ENCODE measurements around the gene ARRDC4. TPM values are rescaled to one million over a fixed set of nuclear protein-coding genes. Genes with fewer than 3 reads are reported as not detected.

Gene ARRDC4
- total and polyA plus RNA-seq, 2 donors (not counting 3 experiments of a cell fraction or from before 2014, with no cell fraction given): 0.97 to 1.2 TPM

- Histone ChIP-seq H3K9ac (replicated peaks; ENCODE audit: extremely low read depth, insufficient read depth, low read length) (no peak overlapping the region), H4K20me1 (replicated peaks; ENCODE audit: control insufficient read depth, extremely low read depth, insufficient read depth, low read length) (no peaks in the 10 kb centered on the region), H3K4me3 (replicated peaks in 1 of 3; ENCODE audit: insufficient read depth in 1 of 3, low read depth in 1 of 3, low read length in 3 of 3) (no peak overlapping the region), H3K4me1 (ENCODE audit: control insufficient read depth, extremely low read depth, insufficient read depth, low read length) (peaks cover 10% of the 10 kb centered on the region), H3K27me3 (ENCODE audit: control insufficient read depth in 2 of 2, insufficient read depth in 2 of 2, low read length in 2 of 2) (no peaks in the 10 kb centered on the region), H3K27ac (ENCODE audit: insufficient read depth, low read depth, low read length) (no peak overlapping the region), H2AFZ (ENCODE audit: low read depth, low read length) (no peak overlapping the region), H3K36me3 (ENCODE audit: control insufficient read depth in 2 of 2, extremely low read depth in 1 of 2, insufficient read depth in 2 of 2, low read length in 2 of 2) (peaks cover 2 to 4% of the 10 kb centered on the region in 2 experiments), H3K4me2 (ENCODE audit: insufficient read depth, low read length) (no peak overlapping the region), H3K79me2 (ENCODE audit: control insufficient read depth, insufficient read depth, low read length) (no peaks in the 10 kb centered on the region), H3K9me1 (replicated peaks; ENCODE audit: control insufficient read depth, extremely low read depth, insufficient read depth, low read length) (no peaks in the 10 kb centered on the region), H3K9me3 (replicated peaks; ENCODE audit: control insufficient read depth, insufficient read depth, low read length) (no peaks in the 10 kb centered on the region)
- CTCF ChIA-PET: no interaction called here
- dilution Hi-C loops (cut with MboI; ENCODE audit: extremely low pct_ligation_motif_present, low sequenced_read_pairs) (no loop called here), intact Hi-C loops (cut with micrococcal nuclease) (loop anchor here (1.0 to 10.0 kb wide), 3 partner anchors 25 to 1046 kb away; no protein-coding TSS in a partner anchor)
- POLR2A ChIA-PET: no interaction called here
- BruUV-seq (replicated peaks): no TSS peak
- TF ChIP-seq CTCF (IDR thresholded peaks at IDR 0.05; ENCODE audit: extremely low read depth in 1 of 2, insufficient read depth in 1 of 2, low read depth in 1 of 2, low read length in 2 of 2) (no peak), POLR2A (IDR thresholded peaks at IDR 0.05; ENCODE audit: low read depth, low read length) (no peak), FOS (IDR thresholded peaks at IDR 0.05; ENCODE audit: borderline replicate concordance, insufficient read depth, low read length) (no peak), JUN (IDR thresholded peaks at IDR 0.05; ENCODE audit: borderline replicate concordance, insufficient read depth, insufficient read length, low read depth) (no peak)
- DNase-seq (ENCODE audit: low read depth, low spot score): no peak
- no peak for FAIRE-seq
These were observed 7.9 kb downstream of the ARRDC4 start for GRCh38 chr15:97968380-97968779.

- no peak for FAIRE-seq
- TF ChIP-seq MAX (IDR thresholded peaks at IDR 0.05; ENCODE audit: insufficient read depth, insufficient read length) (no peak), FOS (IDR thresholded peaks at IDR 0.05; ENCODE audit: borderline replicate concordance, insufficient read depth, low read length) (no peak), POLR2A (IDR thresholded peaks at IDR 0.05; ENCODE audit: low read depth, low read length) (no peak), EZH2 (IDR thresholded peaks at IDR 0.05; ENCODE audit: borderline replicate concordance, low read depth, low read length, severe bottlenecking) (no peak), JUN (IDR thresholded peaks at IDR 0.05; ENCODE audit: borderline replicate concordance, insufficient read depth, insufficient read length, low read depth) (no peak), CTCF (IDR thresholded peaks at IDR 0.05; ENCODE audit: extremely low read depth in 1 of 2, insufficient read depth in 1 of 2, low read depth in 1 of 2, low read length in 2 of 2) (no peak), MYC (IDR thresholded peaks at IDR 0.05; ENCODE audit: low read depth, low read length) (no peak), GATA2 (IDR thresholded peaks at IDR 0.05; ENCODE audit: insufficient read depth, insufficient read length, low read depth, low read length) (no peak), POLR2AphosphoS5 (IDR thresholded peaks at IDR 0.05; ENCODE audit: insufficient read depth, low read depth, low read length) (no peak)
- ChIA-PET CTCF (no interaction called here), POLR2A (no interaction called here)
- BruUV-seq (replicated peaks): no TSS peak
- Histone ChIP-seq H3K9me1 (replicated peaks; ENCODE audit: control insufficient read depth, extremely low read depth, insufficient read depth, low read length) (no peaks in the 10 kb centered on the region), H2AFZ (ENCODE audit: low read depth, low read length) (no peak overlapping the region), H3K27ac (ENCODE audit: insufficient read depth, low read depth, low read length) (no peak overlapping the region), H3K27me3 (ENCODE audit: control insufficient read depth in 2 of 2, insufficient read depth in 2 of 2, low read length in 2 of 2) (no peaks in the 10 kb centered on the region), H3K79me2 (ENCODE audit: control insufficient read depth, insufficient read depth, low read length) (no peaks in the 10 kb centered on the region), H3K9me3 (replicated peaks; ENCODE audit: control insufficient read depth, insufficient read depth, low read length) (no peaks in the 10 kb centered on the region), H3K36me3 (ENCODE audit: control insufficient read depth in 2 of 2, extremely low read depth in 1 of 2, insufficient read depth in 2 of 2, low read length in 2 of 2) (peaks cover 2 to 4% of the 10 kb centered on the region in 2 experiments), H3K4me1 (ENCODE audit: control insufficient read depth, extremely low read depth, insufficient read depth, low read length) (peaks cover 12% of the 10 kb centered on the region), H3K9ac (replicated peaks; ENCODE audit: extremely low read depth, insufficient read depth, low read length) (no peak overlapping the region), H4K20me1 (replicated peaks; ENCODE audit: control insufficient read depth, extremely low read depth, insufficient read depth, low read length) (no peaks in the 10 kb centered on the region), H3K4me2 (ENCODE audit: insufficient read depth, low read length) (no peak overlapping the region), H3K4me3 (replicated peaks in 1 of 3; ENCODE audit: insufficient read depth in 1 of 3, low read depth in 1 of 3, low read length in 3 of 3) (no peak overlapping the region)
- dilution Hi-C loops (cut with MboI; ENCODE audit: extremely low pct_ligation_motif_present, low sequenced_read_pairs): no loop called here
- intact Hi-C loops (cut with micrococcal nuclease): no loop called here
- no peak for DNase-seq (ENCODE audit: low read depth, low spot score)
These were observed 11.9 kb downstream of the ARRDC4 start for GRCh38 chr15:97972366-97972765.
